H7 (cell line): ENCODE data around the gene VPS18. TPM values are rescaled to one million over a fixed set of nuclear protein-coding genes. Genes with fewer than 3 reads are reported as not detected.
A peak's percentile ranks its signal among the peaks of the same experiment; 100 is the strongest.

ENCODE experiments used
- DNase-seq: peaks from one replicate; pipeline ENCODE4 v3.0.0; 2012
- H3K27me3 ChIP-seq: 2 replicates; pipeline ENCODE4 v1.6.0; 2011; ENCODE audit warnings: mild to moderate bottlenecking, low read length; ENCODE audit not compliant: control insufficient read depth, insufficient read depth
- H3K36me3 ChIP-seq: replicated peaks from 2 replicates; pipeline ENCODE4 v1.5.1; 2011; ENCODE audit warnings: low read length; ENCODE audit not compliant: control insufficient read depth, insufficient read depth
- H3K4me3 ChIP-seq: 2 replicates; pipeline ENCODE4 v1.5.1; 2011; ENCODE audit warnings: low read depth, mild to moderate bottlenecking, control low read depth, low read length, moderate library complexity; ENCODE audit not compliant: insufficient read depth
- total RNA-seq: library from RNA; depleted of rRNA; stranded (reverse); fragments of >200 nt; shearing (Covaris generic); gene quantifications from 2 replicates; pipeline ENCODE4 v1.2.3, GENCODE V29; 2014; rRNA removed

VPS18 gene
- total RNA-seq, 1 experiment from 2014 or later: 39.5 TPM

GRCh38 chr15:40952901-40953712 is 58.9 kb downstream of the VPS18 start, which contains the start of gene CHAC1:
Gene CHAC1 (plus strand): TSS chr15:40953471. CDS start chr15:40953584, 113 bp downstream.
- Histone ChIP-seq H3K4me3 (peak within 1 kb of the TSS; percentile 95), H3K36me3 (peaks cover 18% of the 10 kb centered on the region), H3K27me3 (peaks cover 1% of the 10 kb centered on the region; the same call in 1 of the 2 replicates)
- peak; percentile 100 for DNase-seq

Other genes starting within 250 kb of the VPS18 start
- gene RAD51, start 199.3 kb upstream of the VPS18 start, total RNA-seq: 14.2 and 16.1 TPM in 2 replicates
- gene RMDN3, start 139.2 kb upstream of the VPS18 start, total RNA-seq: 9.6 and 14.2 TPM in 2 replicates
- gene GCHFR, start 130.4 kb upstream of the VPS18 start, total RNA-seq: 58.3 and 60.9 TPM in 2 replicates
- gene C15orf62, start 124.5 kb upstream of the VPS18 start, total RNA-seq: 0.31 and 0.48 TPM in 2 replicates
- gene ZFYVE19, start 87.4 kb upstream of the VPS18 start, total RNA-seq: 25.5 and 30.0 TPM in 2 replicates
- gene DNAJC17, start 87.0 kb upstream of the VPS18 start, total RNA-seq: 28.2 and 34.6 TPM in 2 replicates
- gene PPP1R14D, start 65.7 kb upstream of the VPS18 start, total RNA-seq: not detected in 2 replicates
- 81.1 and 109 TPM in 2 replicates for gene SPINT1, start 50.4 kb upstream of the VPS18 start, total RNA-seq
- 2.0 and 2.1 TPM in 2 replicates for gene RHOV, start 20.2 kb upstream of the VPS18 start, total RNA-seq
- gene DLL4, start 34.9 kb downstream of the VPS18 start, total RNA-seq: 0.26 TPM in 1 of 2 replicates, not detected in the other
- gene CHAC1, start 59.0 kb downstream of the VPS18 start, total RNA-seq: 30.1 and 39.7 TPM in 2 replicates
- 17.1 TPM in 2 replicates for gene INO80, start 221.8 kb downstream of the VPS18 start, total RNA-seq